Stimulated activated naive CD8-positive, alpha-beta T cell treated with anti-CD3 and anti-CD28 coated beads, Interleukin-15, Interleukin-2, amounts not matched to agents 100 ng/mL and 50 ng/mL, for 24 hours (primary cell): ENCODE data around the gene CHN2.
"Not testable (repeated sequence)": the region's sequence is repeated elsewhere in the genome, so short reads cannot be mapped to it uniquely, and the experiment has no call there.

Source experiments
- H3K27ac Mint-ChIP-seq: one replicate; pipeline ENCODE4 v1.8.0; 2021; ENCODE audit warnings: mild to moderate bottlenecking, mixed read lengths
- H3K27me3 Mint-ChIP-seq: one replicate; pipeline ENCODE4 v1.8.0; 2021; ENCODE audit warnings: mixed read lengths
- H3K36me3 Mint-ChIP-seq: one replicate; pipeline ENCODE4 v1.8.0; 2021; ENCODE audit warnings: low read depth, mixed read lengths
- H3K4me1 Mint-ChIP-seq: one replicate; pipeline ENCODE4 v1.8.0; 2021; ENCODE audit warnings: low read depth, mixed read lengths
- H3K4me3 Mint-ChIP-seq: one replicate; pipeline ENCODE4 v1.8.0; 2021; ENCODE audit warnings: mild to moderate bottlenecking, mixed read lengths
- H3K9me3 Mint-ChIP-seq: one replicate; pipeline ENCODE4 v1.8.0; 2021; ENCODE audit warnings: mixed read lengths

CHN2 gene

GRCh38 chr7:29248713-29249382 lies 54.3 kb downstream of the CHN2 start:
- Mint-ChIP-seq H3K4me3 (no peak overlapping the region), H3K4me1 (peaks cover 16% of the 10 kb centered on the region), H3K9me3 (no peaks in the 10 kb centered on the region), H3K27me3 (peaks cover 3% of the 10 kb centered on the region), H3K36me3 (no peaks in the 10 kb centered on the region), H3K27ac (no peak overlapping the region)

DNA sequence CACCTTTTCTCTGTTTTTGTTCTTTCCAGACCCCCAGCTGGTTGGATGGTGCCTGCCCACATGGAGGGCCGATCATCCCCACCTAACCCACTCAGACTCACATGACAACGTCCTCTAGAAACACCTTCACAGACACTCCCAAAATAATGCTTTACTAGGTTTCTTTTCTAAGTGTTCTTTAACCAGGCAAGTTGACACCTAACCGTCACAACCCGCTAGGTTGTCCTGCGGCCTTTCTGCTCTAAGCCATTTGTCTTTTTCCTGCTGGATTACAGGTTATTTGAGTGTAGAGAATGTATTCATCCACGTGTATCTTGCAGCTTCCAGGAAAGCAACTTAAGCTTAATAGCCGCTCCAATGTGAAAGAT lies 54.8 kb downstream of the CHN2 start:
- peaks cover 3% of the 10 kb centered on the region for H3K27me3 Mint-ChIP-seq
- no peak overlapping the region for H3K27ac Mint-ChIP-seq
- H3K36me3 Mint-ChIP-seq: no peaks in the 10 kb centered on the region
- H3K4me3 Mint-ChIP-seq: no peak overlapping the region
- peaks cover 11% of the 10 kb centered on the region for H3K4me1 Mint-ChIP-seq
- H3K9me3 Mint-ChIP-seq: no peaks in the 10 kb centered on the region

GRCh38 chr7:29249860-29250259 lies 55.3 kb downstream of the CHN2 start:
- H3K4me3 Mint-ChIP-seq: no peak overlapping the region
- no peak overlapping the region for H3K27ac Mint-ChIP-seq
- H3K27me3 Mint-ChIP-seq: peaks cover 3% of the 10 kb centered on the region
- no peaks in the 10 kb centered on the region for H3K9me3 Mint-ChIP-seq
- H3K4me1 Mint-ChIP-seq: peaks cover 6% of the 10 kb centered on the region
- H3K36me3 Mint-ChIP-seq: no peaks in the 10 kb centered on the region

DNA sequence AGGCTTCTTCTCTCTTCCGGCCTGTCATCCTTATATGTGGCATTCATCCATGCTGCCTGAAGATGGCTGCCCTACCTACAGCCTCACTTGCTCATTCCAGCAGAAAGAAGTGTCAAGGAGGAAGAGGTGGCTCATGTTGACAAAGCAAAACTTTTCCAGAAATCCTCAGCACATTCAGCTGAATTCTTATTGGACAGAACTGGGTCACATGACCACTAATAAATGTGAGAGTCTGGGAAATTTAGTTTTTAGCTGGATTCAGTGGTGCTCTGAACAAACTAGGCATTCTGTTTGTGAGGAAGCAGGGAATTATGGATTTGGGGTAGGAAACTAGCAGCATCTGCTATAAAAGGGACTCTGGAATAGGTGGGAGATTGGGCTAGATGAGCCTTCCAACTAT lies 58.6 kb downstream of the CHN2 start:
- Mint-ChIP-seq H3K27me3 (no peaks in the 10 kb centered on the region), H3K9me3 (no peaks in the 10 kb centered on the region), H3K27ac (no peak overlapping the region), H3K4me1 (no peaks in the 10 kb centered on the region), H3K36me3 (no peaks in the 10 kb centered on the region), H3K4me3 (no peak overlapping the region)

GRCh38 chr7:29254591-29254990 lies 60.0 kb downstream of the CHN2 start:
- Mint-ChIP-seq H3K27ac (no peak overlapping the region), H3K4me1 (no peaks in the 10 kb centered on the region), H3K9me3 (no peaks in the 10 kb centered on the region), H3K27me3 (no peaks in the 10 kb centered on the region), H3K4me3 (no peak overlapping the region), H3K36me3 (no peaks in the 10 kb centered on the region)

- Mint-ChIP-seq H3K27me3 (no peaks in the 10 kb centered on the region), H3K9me3 (no peaks in the 10 kb centered on the region), H3K27ac (no peak overlapping the region), H3K36me3 (no peaks in the 10 kb centered on the region), H3K4me3 (no peak overlapping the region), H3K4me1 (no peaks in the 10 kb centered on the region)
These were observed 60.8 kb downstream of the CHN2 start for GRCh38 chr7:29255199-29255878.

DNA sequence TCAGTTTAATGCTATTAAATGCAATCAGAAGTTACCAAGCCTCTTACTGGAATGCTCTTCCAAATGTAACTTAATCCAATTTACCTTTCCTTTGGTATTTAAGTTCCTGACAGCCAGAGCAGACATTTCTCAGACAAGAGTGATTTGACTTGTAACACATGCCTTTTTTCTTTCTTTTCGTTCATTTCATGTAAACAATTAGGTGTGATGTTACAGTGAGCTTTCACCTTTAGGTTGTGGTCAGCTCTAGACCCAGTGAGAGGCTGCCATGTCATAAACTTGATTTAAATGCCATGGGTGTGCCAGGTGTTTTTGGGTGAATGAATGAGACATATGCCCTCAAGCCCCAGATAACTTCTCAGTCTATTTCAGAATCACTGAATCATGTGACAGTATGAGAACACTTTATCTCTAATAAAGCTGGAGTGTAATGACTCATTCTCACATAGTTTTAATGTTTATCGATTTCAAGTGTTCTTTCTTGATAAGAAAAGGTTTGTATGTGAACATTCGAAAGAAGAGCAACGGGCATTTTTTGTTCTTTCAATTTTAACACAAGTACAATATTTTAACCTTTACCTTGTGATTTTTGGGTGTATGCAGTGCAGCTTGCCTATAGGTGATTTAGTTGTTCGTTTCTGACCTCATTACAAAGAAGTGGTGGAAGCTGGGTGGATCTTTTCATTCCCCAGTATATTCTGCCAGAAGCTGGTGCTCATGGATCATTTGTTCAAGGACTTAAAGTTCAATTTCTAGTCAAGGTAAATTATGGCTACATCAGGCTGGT lies 61.5 kb downstream of the CHN2 start:
- no peak overlapping the region for H3K4me3 Mint-ChIP-seq
- no peaks in the 10 kb centered on the region for H3K27me3 Mint-ChIP-seq
- no peak overlapping the region for H3K27ac Mint-ChIP-seq
- H3K4me1 Mint-ChIP-seq: no peaks in the 10 kb centered on the region
- H3K9me3 Mint-ChIP-seq: no peaks in the 10 kb centered on the region
- H3K36me3 Mint-ChIP-seq: no peaks in the 10 kb centered on the region

- H3K36me3 Mint-ChIP-seq: no peaks in the 10 kb centered on the region
- H3K27ac Mint-ChIP-seq: no peak overlapping the region
- no peaks in the 10 kb centered on the region for H3K9me3 Mint-ChIP-seq
- no peaks in the 10 kb centered on the region for H3K4me1 Mint-ChIP-seq
- no peaks in the 10 kb centered on the region for H3K27me3 Mint-ChIP-seq
- no peak overlapping the region for H3K4me3 Mint-ChIP-seq
These were observed 62.1 kb downstream of the CHN2 start for GRCh38 chr7:29256693-29257002.

GRCh38 chr7:29258951-29259350 lies 64.4 kb downstream of the CHN2 start:
- Mint-ChIP-seq H3K4me3 (no peak overlapping the region), H3K4me1 (peaks cover 4% of the 10 kb centered on the region), H3K9me3 (no peaks in the 10 kb centered on the region), H3K27me3 (no peaks in the 10 kb centered on the region), H3K36me3 (no peaks in the 10 kb centered on the region), H3K27ac (no peak overlapping the region)

DNA sequence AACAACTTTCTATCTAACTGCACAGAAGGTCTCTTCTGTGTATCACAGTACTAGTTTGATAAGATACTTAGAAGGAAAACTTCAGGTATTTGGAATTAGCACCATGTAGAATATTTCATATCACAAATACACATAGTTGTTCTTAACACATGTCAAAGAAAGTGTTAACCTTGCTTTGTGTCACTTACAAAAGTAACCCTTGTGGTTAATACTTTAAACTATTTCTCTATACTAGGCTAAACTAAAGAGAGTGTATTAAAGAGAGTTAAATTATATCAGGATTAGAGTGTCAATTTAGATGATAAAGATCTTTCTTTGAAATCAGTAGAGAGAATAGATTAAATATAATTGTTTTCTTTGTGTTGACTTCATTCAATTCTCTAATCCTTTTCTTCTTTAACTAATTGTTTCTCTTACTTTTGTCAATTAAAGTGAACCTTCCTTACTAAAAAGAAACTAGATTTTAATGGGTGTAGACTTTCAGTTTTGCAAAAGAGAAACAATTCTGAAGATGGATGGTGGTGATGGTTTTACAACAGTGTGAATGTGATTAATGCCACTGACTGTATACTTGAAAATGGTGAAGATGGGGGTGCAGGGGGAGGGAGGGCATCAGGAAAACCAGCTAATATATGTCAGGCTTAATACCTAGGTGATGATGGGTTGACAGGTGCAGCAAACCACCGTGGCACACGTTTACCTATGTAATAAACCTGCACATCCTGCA lies 67.8 kb downstream of the CHN2 start:
- Mint-ChIP-seq H3K36me3 (no peaks in the 10 kb centered on the region), H3K4me1 (peaks cover 18% of the 10 kb centered on the region), H3K4me3 (no peak overlapping the region), H3K27ac (no peak overlapping the region), H3K27me3 (no peaks in the 10 kb centered on the region), H3K9me3 (no peaks in the 10 kb centered on the region)

DNA sequence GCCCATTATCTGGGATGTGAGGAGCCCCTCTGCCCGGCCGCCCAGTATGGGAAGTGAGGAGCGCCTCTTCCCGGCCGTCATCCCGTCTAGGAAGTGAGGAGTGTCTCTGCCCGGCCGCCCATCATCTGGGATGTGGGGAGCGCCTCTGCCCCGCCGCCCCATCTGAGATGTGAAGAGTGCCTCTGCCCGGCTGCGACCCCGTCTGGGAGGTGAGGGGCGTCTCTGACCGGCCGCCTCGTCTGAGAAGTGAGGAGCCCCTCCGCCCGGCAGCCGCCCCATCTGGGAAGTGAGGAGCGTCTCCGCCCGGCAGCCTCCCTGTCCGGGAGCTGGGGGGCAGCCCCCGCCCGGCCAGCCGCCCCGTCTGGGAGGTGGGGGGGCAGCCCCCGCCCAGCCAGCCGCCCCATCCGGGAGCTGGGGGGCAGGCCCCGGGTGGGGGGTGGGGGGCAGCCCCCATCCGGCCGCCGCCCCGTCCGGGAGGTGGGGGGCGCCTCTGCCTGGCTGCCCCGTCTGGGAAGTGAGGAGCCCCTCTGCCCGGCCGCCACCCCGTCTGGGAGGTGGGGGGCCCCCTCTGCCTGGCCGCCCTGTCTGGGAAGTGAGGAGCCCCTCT lies 69.1 kb downstream of the CHN2 start:
- H3K27ac Mint-ChIP-seq, H3K4me3 Mint-ChIP-seq, H3K9me3 Mint-ChIP-seq, H3K27me3 Mint-ChIP-seq, H3K36me3 Mint-ChIP-seq: not testable (repeated sequence)
- H3K4me1 Mint-ChIP-seq: peaks cover 18% of the 10 kb centered on the region

DNA sequence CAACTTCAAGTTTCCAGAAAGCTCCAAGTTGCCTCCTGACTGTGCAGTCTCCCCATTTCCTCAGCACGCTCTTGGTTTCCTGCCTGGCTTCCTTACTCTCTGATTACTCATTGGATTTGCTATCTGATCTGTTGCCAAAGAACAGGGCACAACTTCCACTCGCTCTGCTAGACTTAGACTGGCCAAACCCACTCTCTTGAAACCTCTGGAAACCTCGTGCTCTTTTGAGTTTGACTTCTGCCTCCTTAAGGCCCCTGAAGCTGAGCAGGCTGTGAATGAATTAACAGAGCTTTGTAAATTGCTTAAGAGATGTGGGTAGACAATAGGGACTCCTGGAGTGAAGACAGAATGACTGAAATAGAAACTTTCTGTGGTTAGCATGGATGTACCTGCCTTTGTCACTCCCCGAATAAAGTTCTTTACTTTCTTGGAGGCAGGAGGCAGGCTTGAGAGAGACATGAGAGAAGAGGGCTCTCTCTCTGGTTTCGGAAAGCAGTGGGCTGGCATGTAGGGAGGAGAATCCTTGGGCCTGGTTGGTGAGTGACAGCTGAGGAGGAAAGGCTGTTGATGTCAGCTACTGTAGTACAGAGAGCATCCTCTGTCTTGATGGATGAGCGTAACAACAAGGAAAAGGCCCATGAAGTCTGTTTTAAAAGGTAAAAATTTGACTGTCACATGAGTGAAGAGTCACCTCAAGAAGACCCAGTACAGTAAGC lies 70.8 kb downstream of the CHN2 start:
- Mint-ChIP-seq H3K36me3 (no peaks in the 10 kb centered on the region), H3K4me1 (peaks cover 18% of the 10 kb centered on the region), H3K27ac (no peak overlapping the region), H3K9me3 (no peaks in the 10 kb centered on the region), H3K4me3 (no peak overlapping the region), H3K27me3 (no peaks in the 10 kb centered on the region)

GRCh38 chr7:29269935-29270334 lies 75.4 kb downstream of the CHN2 start:
- peaks cover 37% of the 10 kb centered on the region for H3K4me1 Mint-ChIP-seq
- H3K27ac Mint-ChIP-seq: no peak overlapping the region
- no peak overlapping the region for H3K4me3 Mint-ChIP-seq
- H3K27me3 Mint-ChIP-seq: no peaks in the 10 kb centered on the region
- no peaks in the 10 kb centered on the region for H3K36me3 Mint-ChIP-seq
- no peaks in the 10 kb centered on the region for H3K9me3 Mint-ChIP-seq

- Mint-ChIP-seq H3K4me1 (peaks cover 33% of the 10 kb centered on the region), H3K36me3 (no peaks in the 10 kb centered on the region), H3K4me3 (no peak overlapping the region), H3K27me3 (no peaks in the 10 kb centered on the region), H3K9me3 (no peaks in the 10 kb centered on the region), H3K27ac (no peak overlapping the region)
These were observed 76.2 kb downstream of the CHN2 start for GRCh38 chr7:29270594-29271318.
